ENCODE data around the gene ZNF512B.
"Not testable (repeated sequence)": the region's sequence is repeated elsewhere in the genome, so short reads cannot be mapped to it uniquely, and the experiment has no call there.

The ZNF512B gene

GRCh38 chr20:63929071-63929470 is 40.7 kb downstream of the ZNF512B start:
- no peak for DNase-seq

GRCh38 chr20:63926298-63926697 is 43.4 kb downstream of the ZNF512B start:
- DNase-seq = no peak

GRCh38 chr20:63924241-63924640 is 45.5 kb downstream of the ZNF512B start:
- DNase-seq = no peak

GRCh38 chr20:63923651-63924050 is 46.1 kb downstream of the ZNF512B start:
- DNase-seq = no peak

- DNase-seq = no peak
These were observed 49.5 kb downstream of the ZNF512B start for GRCh38 chr20:63920226-63920625.

- DNase-seq = no peak
These were observed 50.6 kb downstream of the ZNF512B start for GRCh38 chr20:63919130-63919529.

- DNase-seq = no peak
These were observed 51.9 kb downstream of the ZNF512B start for GRCh38 chr20:63917811-63918210.

GRCh38 chr20:63916371-63916939 is 53.3 kb downstream of the ZNF512B start:
- not testable (repeated sequence) for DNase-seq

GRCh38 chr20:63915471-63915870 is 54.3 kb downstream of the ZNF512B start:
- DNase-seq = no peak

- DNase-seq = no peak
These were observed 56.0 kb downstream of the ZNF512B start for GRCh38 chr20:63913768-63914167.

- DNase-seq = no peak
These were observed 58.6 kb downstream of the ZNF512B start for GRCh38 chr20:63911176-63911575.

- no peak for DNase-seq
These were observed 61.6 kb downstream of the ZNF512B start for GRCh38 chr20:63908008-63908682.

All from NCI-H2081 (cell line).